WTC11 (cell line): ENCODE data around the gene BLVRA. TPM values are rescaled to one million over a fixed set of nuclear protein-coding genes. Genes with fewer than 3 reads are reported as not detected.

Experiments used
- ATAC-seq: fragments of 200-7000 bp; cut with Tn5 transposase; 2 replicates; pipeline ENCODE4 v1.10.0; 2021; ENCODE audit warnings: mild to moderate bottlenecking, moderate library complexity
- CTCF ChIA-PET: fragments of 300-600 bp; sonication (Branson Sonifier 250); formaldehyde crosslinking; loops from one replicate; lab custom pipeline; 2021; ENCODE audit warnings: antibody characterized with exemption; lab: Charles Lee
- POLR2A ChIA-PET: fragments of 350-600 bp; sonication (Branson Sonifier 250); formaldehyde crosslinking; loops from one replicate; lab custom pipeline; 2021; ENCODE audit warnings: antibody characterized with exemption; lab: Charles Lee
- DNase-seq: peaks from one replicate; pipeline ENCODE4 v3.0.0; 2021; ENCODE audit warnings: low spot score
- H3K27ac Mint-ChIP-seq: 2 replicates; pipeline ENCODE4 v1.8.0; 2021; ENCODE audit warnings: mixed read lengths
- H3K27me3 Mint-ChIP-seq: 2 replicates; pipeline ENCODE4 v1.8.0; 2021; ENCODE audit warnings: low read depth, mild to moderate bottlenecking, moderate library complexity, mixed read lengths
- H3K36me3 Mint-ChIP-seq: 2 replicates; pipeline ENCODE4 v1.8.0; 2021; ENCODE audit warnings: mixed read lengths
- H3K4me1 Mint-ChIP-seq: 2 replicates; pipeline ENCODE4 v1.8.0; 2022; ENCODE audit warnings: mixed read lengths
- H3K4me3 Mint-ChIP-seq: 2 replicates; pipeline ENCODE4 v1.8.0; 2021; ENCODE audit warnings: mild to moderate bottlenecking, moderate library complexity, mixed read lengths
- H3K9me3 Mint-ChIP-seq: 2 replicates; pipeline ENCODE4 v1.8.0; 2021; ENCODE audit warnings: mixed read lengths
- AFF4 ChIP-seq: sonication (generic); formaldehyde crosslinking; IDR thresholded peaks from 2 replicates; pipeline ENCODE4 v1.8.1; 2023; ENCODE audit warnings: mild to moderate bottlenecking, missing genetic modification reagents, borderline replicate concordance
- CREB1 ChIP-seq: sonication (generic); formaldehyde crosslinking; IDR thresholded peaks from 2 replicates; pipeline ENCODE4 v1.8.0; 2023; ENCODE audit warnings: mild to moderate bottlenecking, missing genetic modification reagents
- FOXJ3 ChIP-seq: sonication (generic); formaldehyde crosslinking; IDR thresholded peaks from 2 replicates; pipeline ENCODE4 v1.9.0; 2021; ENCODE audit warnings: missing genetic modification reagents, mild to moderate bottlenecking, borderline replicate concordance
- FOXP4 ChIP-seq: sonication (generic); formaldehyde crosslinking; IDR thresholded peaks from 2 replicates; pipeline ENCODE4 v1.8.0; 2022; ENCODE audit warnings: mild to moderate bottlenecking, missing genetic modification reagents
- NFATC4 ChIP-seq: fragments of 250-450 bp; sonication (Bioruptor Pico); IDR thresholded peaks from 2 replicates; pipeline ENCODE4 v1.9.0; 2021; ENCODE audit warnings: mild to moderate bottlenecking
- NFE2L1 ChIP-seq: sonication (generic); formaldehyde crosslinking; IDR thresholded peaks from 2 replicates; pipeline ENCODE4 v1.8.1; 2023; ENCODE audit warnings: missing genetic modification reagents
- NR2C2 ChIP-seq: sonication (generic); formaldehyde crosslinking; IDR thresholded peaks from 2 replicates; pipeline ENCODE4 v1.8.0; 2022; ENCODE audit warnings: mild to moderate bottlenecking, missing genetic modification reagents
- RORB ChIP-seq: fragments of 250-450 bp; sonication (Bioruptor Pico); IDR thresholded peaks from 2 replicates; pipeline ENCODE4 v1.9.0; 2021; ENCODE audit warnings: mild to moderate bottlenecking
- ZNF219 ChIP-seq: sonication (generic); formaldehyde crosslinking; IDR thresholded peaks from 2 replicates; pipeline ENCODE4 v1.8.0; 2023; ENCODE audit warnings: missing genetic modification reagents, mild to moderate bottlenecking, borderline replicate concordance
- ZNF232 ChIP-seq: sonication (generic); formaldehyde crosslinking; IDR thresholded peaks from 2 replicates; pipeline ENCODE4 v1.8.0; 2022; ENCODE audit warnings: mild to moderate bottlenecking, missing genetic modification reagents
- ZSCAN18 ChIP-seq: fragments of 250-450 bp; sonication (Bioruptor Pico); IDR thresholded peaks from 2 replicates; pipeline ENCODE4 v2.1.2; 2022; ENCODE audit warnings: mild to moderate bottlenecking, moderate library complexity
- total RNA-seq: library from RNA; stranded (reverse); gene quantifications from 3 replicates; pipeline ENCODE4 v1.2.3, GENCODE V29; 2021
- TF ChIP-seq, protein P1 (sequence below): sonication (generic); formaldehyde crosslinking; IDR thresholded peaks from 2 replicates; pipeline ENCODE4 v1.8.0; 2023; ENCODE audit warnings: mild to moderate bottlenecking, missing genetic modification reagents
- TF ChIP-seq, protein P2 (sequence below): sonication (generic); formaldehyde crosslinking; IDR thresholded peaks from 2 replicates; pipeline ENCODE4 v1.8.1; 2022; ENCODE audit warnings: low read depth, missing genetic modification reagents, borderline replicate concordance
- TF ChIP-seq, protein P3 (sequence below): fragments of 250-450 bp; sonication (Bioruptor Pico); IDR thresholded peaks from 2 replicates; pipeline ENCODE4 v1.9.0; 2021; ENCODE audit warnings: mild to moderate bottlenecking
- TF ChIP-seq, protein P4 (sequence below): sonication (generic); formaldehyde crosslinking; IDR thresholded peaks from 2 replicates; pipeline ENCODE4 v1.8.1; 2022; ENCODE audit warnings: missing genetic modification reagents, borderline replicate concordance
- TF ChIP-seq, protein P5 (sequence below): sonication (generic); formaldehyde crosslinking; IDR thresholded peaks from 2 replicates; pipeline ENCODE4 v1.8.0; 2022; ENCODE audit warnings: missing genetic modification reagents

The BLVRA gene
- total RNA-seq, 1 experiment from 2014 or later: 35.5 TPM

DNA sequence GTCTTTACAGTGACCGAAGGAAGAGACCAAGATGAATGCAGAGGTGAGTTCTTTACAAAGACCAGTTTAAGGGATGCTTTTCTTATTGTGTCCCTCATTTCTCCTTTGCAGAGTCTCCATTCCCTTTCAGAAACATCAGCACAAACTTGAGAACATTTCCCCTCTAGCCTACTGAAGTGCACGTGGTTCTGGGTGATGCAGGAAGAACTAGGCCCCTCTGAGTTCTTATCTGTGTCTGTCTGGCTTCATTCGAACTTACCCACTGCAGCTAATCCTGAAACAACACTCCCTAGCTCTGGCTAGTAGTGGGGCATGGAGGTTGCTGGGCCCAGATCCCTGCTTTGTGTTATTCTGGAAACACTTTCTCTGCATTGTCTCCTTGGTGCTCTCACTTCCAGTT is 12.6 kb downstream of the BLVRA start:
- CTCF ChIA-PET: interaction anchor here (1.1 kb wide), 1 partner anchor 188 kb away, joined by 4 read pairs; the partner anchor contains the start of gene STK17A

More for the DNA sequence above, 12.6 kb downstream of the BLVRA start:
- POLR2A ChIA-PET: no interaction called here
- TF ChIP-seq ZNF232 (no peak), FOXP4 (CRISPR knock-in tag) (no peak), AFF4 (CRISPR knock-in tag) (no peak), FOXJ3 (CRISPR knock-in tag) (no peak), NFATC4 (no peak), CREB1 (no peak), ZSCAN18 (CRISPR knock-in tag) (no peak), NFE2L1 (no peak), ZNF219 (CRISPR knock-in tag) (no peak), RORB (CRISPR knock-in tag) (no peak), NR2C2 (CRISPR knock-in tag) (no peak)
- TF ChIP-seq, protein P1, sequence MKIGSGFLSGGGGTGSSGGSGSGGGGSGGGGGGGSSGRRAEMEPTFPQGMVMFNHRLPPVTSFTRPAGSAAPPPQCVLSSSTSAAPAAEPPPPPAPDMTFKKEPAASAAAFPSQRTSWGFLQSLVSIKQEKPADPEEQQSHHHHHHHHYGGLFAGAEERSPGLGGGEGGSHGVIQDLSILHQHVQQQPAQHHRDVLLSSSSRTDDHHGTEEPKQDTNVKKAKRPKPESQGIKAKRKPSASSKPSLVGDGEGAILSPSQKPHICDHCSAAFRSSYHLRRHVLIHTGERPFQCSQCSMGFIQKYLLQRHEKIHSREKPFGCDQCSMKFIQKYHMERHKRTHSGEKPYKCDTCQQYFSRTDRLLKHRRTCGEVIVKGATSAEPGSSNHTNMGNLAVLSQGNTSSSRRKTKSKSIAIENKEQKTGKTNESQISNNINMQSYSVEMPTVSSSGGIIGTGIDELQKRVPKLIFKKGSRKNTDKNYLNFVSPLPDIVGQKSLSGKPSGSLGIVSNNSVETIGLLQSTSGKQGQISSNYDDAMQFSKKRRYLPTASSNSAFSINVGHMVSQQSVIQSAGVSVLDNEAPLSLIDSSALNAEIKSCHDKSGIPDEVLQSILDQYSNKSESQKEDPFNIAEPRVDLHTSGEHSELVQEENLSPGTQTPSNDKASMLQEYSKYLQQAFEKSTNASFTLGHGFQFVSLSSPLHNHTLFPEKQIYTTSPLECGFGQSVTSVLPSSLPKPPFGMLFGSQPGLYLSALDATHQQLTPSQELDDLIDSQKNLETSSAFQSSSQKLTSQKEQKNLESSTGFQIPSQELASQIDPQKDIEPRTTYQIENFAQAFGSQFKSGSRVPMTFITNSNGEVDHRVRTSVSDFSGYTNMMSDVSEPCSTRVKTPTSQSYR (CRISPR knock-in tag): no peak
- TF ChIP-seq, protein P2, sequence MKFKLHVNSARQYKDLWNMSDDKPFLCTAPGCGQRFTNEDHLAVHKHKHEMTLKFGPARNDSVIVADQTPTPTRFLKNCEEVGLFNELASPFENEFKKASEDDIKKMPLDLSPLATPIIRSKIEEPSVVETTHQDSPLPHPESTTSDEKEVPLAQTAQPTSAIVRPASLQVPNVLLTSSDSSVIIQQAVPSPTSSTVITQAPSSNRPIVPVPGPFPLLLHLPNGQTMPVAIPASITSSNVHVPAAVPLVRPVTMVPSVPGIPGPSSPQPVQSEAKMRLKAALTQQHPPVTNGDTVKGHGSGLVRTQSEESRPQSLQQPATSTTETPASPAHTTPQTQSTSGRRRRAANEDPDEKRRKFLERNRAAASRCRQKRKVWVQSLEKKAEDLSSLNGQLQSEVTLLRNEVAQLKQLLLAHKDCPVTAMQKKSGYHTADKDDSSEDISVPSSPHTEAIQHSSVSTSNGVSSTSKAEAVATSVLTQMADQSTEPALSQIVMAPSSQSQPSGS (CRISPR knock-in tag): no peak
- TF ChIP-seq, protein P3, sequence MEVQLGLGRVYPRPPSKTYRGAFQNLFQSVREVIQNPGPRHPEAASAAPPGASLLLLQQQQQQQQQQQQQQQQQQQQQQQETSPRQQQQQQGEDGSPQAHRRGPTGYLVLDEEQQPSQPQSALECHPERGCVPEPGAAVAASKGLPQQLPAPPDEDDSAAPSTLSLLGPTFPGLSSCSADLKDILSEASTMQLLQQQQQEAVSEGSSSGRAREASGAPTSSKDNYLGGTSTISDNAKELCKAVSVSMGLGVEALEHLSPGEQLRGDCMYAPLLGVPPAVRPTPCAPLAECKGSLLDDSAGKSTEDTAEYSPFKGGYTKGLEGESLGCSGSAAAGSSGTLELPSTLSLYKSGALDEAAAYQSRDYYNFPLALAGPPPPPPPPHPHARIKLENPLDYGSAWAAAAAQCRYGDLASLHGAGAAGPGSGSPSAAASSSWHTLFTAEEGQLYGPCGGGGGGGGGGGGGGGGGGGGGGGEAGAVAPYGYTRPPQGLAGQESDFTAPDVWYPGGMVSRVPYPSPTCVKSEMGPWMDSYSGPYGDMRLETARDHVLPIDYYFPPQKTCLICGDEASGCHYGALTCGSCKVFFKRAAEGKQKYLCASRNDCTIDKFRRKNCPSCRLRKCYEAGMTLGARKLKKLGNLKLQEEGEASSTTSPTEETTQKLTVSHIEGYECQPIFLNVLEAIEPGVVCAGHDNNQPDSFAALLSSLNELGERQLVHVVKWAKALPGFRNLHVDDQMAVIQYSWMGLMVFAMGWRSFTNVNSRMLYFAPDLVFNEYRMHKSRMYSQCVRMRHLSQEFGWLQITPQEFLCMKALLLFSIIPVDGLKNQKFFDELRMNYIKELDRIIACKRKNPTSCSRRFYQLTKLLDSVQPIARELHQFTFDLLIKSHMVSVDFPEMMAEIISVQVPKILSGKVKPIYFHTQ (CRISPR knock-in tag): no peak
- TF ChIP-seq, protein P4, sequence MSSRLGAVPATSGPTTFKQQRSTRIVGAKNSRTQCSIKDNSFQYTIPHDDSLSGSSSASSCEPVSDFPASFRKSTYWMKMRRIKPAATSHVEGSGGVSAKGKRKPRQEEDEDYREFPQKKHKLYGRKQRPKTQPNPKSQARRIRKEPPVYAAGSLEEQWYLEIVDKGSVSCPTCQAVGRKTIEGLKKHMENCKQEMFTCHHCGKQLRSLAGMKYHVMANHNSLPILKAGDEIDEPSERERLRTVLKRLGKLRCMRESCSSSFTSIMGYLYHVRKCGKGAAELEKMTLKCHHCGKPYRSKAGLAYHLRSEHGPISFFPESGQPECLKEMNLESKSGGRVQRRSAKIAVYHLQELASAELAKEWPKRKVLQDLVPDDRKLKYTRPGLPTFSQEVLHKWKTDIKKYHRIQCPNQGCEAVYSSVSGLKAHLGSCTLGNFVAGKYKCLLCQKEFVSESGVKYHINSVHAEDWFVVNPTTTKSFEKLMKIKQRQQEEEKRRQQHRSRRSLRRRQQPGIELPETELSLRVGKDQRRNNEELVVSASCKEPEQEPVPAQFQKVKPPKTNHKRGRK (CRISPR knock-in tag): no peak
- TF ChIP-seq, protein P5, sequence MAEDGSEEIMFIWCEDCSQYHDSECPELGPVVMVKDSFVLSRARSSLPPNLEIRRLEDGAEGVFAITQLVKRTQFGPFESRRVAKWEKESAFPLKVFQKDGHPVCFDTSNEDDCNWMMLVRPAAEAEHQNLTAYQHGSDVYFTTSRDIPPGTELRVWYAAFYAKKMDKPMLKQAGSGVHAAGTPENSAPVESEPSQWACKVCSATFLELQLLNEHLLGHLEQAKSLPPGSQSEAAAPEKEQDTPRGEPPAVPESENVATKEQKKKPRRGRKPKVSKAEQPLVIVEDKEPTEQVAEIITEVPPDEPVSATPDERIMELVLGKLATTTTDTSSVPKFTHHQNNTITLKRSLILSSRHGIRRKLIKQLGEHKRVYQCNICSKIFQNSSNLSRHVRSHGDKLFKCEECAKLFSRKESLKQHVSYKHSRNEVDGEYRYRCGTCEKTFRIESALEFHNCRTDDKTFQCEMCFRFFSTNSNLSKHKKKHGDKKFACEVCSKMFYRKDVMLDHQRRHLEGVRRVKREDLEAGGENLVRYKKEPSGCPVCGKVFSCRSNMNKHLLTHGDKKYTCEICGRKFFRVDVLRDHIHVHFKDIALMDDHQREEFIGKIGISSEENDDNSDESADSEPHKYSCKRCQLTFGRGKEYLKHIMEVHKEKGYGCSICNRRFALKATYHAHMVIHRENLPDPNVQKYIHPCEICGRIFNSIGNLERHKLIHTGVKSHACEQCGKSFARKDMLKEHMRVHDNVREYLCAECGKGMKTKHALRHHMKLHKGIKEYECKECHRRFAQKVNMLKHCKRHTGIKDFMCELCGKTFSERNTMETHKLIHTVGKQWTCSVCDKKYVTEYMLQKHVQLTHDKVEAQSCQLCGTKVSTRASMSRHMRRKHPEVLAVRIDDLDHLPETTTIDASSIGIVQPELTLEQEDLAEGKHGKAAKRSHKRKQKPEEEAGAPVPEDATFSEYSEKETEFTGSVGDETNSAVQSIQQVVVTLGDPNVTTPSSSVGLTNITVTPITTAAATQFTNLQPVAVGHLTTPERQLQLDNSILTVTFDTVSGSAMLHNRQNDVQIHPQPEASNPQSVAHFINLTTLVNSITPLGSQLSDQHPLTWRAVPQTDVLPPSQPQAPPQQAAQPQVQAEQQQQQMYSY (CRISPR knock-in tag): no peak
- TF ChIP-seq, all 79 proteins: peak for 0
- no peaks in the 10 kb centered on the region for H3K9me3 Mint-ChIP-seq
- H3K4me1 Mint-ChIP-seq: peaks cover 5% of the 10 kb centered on the region; the same call in 1 of the 2 replicates
- peaks cover 14% of the 10 kb centered on the region for H3K36me3 Mint-ChIP-seq
- no peaks in the 10 kb centered on the region for H3K27me3 Mint-ChIP-seq
- no peak overlapping the region for H3K27ac Mint-ChIP-seq
- DNase-seq: no peak
- H3K4me3 Mint-ChIP-seq: no peak overlapping the region
- no peak for ATAC-seq
